Measurements from ENCODE around the gene INA. TPM values are rescaled to one million over a fixed set of nuclear protein-coding genes. Genes with fewer than 3 reads are reported as not detected.
A peak's percentile ranks its signal among the peaks of the same experiment; 100 is the strongest.

Gene INA
- total and polyA plus RNA-seq, 9 donors: 0.05 to 0.23 (median 0.05) TPM; not detected in 6

DNA sequence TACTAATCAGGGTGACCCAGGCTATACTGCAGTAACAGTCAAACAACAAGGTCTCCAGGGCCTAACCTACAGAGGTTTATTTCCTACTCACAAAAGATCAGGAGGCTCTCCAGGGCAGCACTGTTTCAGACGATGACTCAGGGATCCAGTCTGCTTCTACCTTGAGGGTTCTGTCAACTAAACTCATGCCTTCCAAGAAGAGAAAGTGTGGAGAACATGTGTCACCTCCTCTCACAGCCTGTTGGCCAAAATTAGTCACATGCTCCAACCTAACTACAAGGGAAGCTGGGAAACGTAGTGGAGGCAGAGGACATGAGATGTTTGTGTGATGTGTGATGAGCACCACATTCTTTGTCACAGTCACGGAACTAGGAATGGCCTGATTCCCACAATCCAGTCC lies 14.7 kb upstream of the INA start:
- TF ChIP-seq EP300 (IDR thresholded peaks at IDR 0.05) (no peak), CTCF (IDR thresholded peaks at IDR 0.05) (no peak), POLR2A (IDR thresholded peaks at IDR 0.05) (no peak)
- no peak for DNase-seq
- no peaks in the 10 kb centered on the region for H3K4me1 ChIP-seq (ENCODE audit: insufficient read depth)
- intact Hi-C loops (cut with DNase I): no loop called here
- WGBS, 3 donors: 68 to 87% (median 68%) methylated on average over 3 of the region's 3 CpGs
- no peak overlapping the region for H3K4me3 ChIP-seq
- H3K27me3 ChIP-seq: no peaks in the 10 kb centered on the region
- H3K27ac ChIP-seq: no peak overlapping the region
- H3K36me3 ChIP-seq: no peaks in the 10 kb centered on the region
- no peaks in the 10 kb centered on the region for H3K9me3 ChIP-seq

- Histone ChIP-seq H3K4me3 (no peak overlapping the region), H3K27ac (no peak overlapping the region), H3K27me3 (no peaks in the 10 kb centered on the region), H3K4me1 (ENCODE audit: insufficient read depth) (no peaks in the 10 kb centered on the region), H3K9me3 (no peaks in the 10 kb centered on the region), H3K36me3 (no peaks in the 10 kb centered on the region)
- peak; percentile 56 to 71 (median 63) for DNase-seq
- TF ChIP-seq POLR2A (IDR thresholded peaks at IDR 0.05) (no peak), EP300 (IDR thresholded peaks at IDR 0.05) (no peak), CTCF (IDR thresholded peaks at IDR 0.05) (no peak)
- intact Hi-C loops (cut with DNase I): no loop called here
- 27 to 30% (median 30%) methylated on average over 11 of the region's 11 CpGs for WGBS, 3 donors
Observed at GRCh38 chr10:103265717-103266329, 11.1 kb upstream of the INA start.

DNA sequence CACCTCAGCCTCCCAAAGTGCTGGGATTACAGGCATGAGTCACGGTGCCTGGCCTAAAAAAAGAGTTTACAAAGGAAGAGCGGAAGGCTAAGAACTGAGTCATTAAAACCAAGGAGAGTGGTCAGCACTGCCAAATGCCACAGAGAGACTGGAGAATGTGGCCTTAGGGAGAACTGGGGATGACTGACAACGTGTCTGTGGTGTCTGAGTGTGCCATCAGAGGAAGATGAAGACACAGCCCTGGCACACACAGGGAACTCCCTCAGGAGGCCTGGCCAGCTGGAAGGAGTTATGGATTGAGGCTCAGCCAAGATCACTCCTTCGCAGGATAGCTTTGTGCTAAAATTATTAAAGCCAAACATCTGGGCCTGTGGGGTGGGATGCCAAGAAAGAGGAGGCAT lies 3.9 kb upstream of the INA start:
- WGBS, 3 donors: 6 to 18% (median 9%) methylated on average over 4 of the region's 4 CpGs

GRCh38 chr10:103276251-103276895 lies 565 bp upstream of the INA start:
- Histone ChIP-seq H3K4me3 (no peak overlapping the region), H3K27me3 (no peaks in the 10 kb centered on the region), H3K36me3 (no peaks in the 10 kb centered on the region), H3K9me3 (no peaks in the 10 kb centered on the region), H3K27ac (no peak overlapping the region), H3K4me1 (ENCODE audit: insufficient read depth) (peaks cover 8% of the 10 kb centered on the region)
- WGBS, 3 donors: 9 to 15% (median 11%) methylated on average over 21 of the region's 21 CpGs
- DNase-seq: no peak
- intact Hi-C loops (cut with DNase I): no loop called here
- TF ChIP-seq CTCF (IDR thresholded peaks at IDR 0.05) (no peak), POLR2A (IDR thresholded peaks at IDR 0.05) (no peak), EP300 (IDR thresholded peaks at IDR 0.05) (no peak)

More for the DNA sequence above, 3.9 kb upstream of the INA start:
- Histone ChIP-seq H3K4me1 (ENCODE audit: insufficient read depth) (peaks cover 8% of the 10 kb centered on the region), H3K36me3 (no peaks in the 10 kb centered on the region), H3K9me3 (no peaks in the 10 kb centered on the region), H3K27me3 (no peaks in the 10 kb centered on the region), H3K27ac (no peak overlapping the region), H3K4me3 (no peak overlapping the region)
- TF ChIP-seq EP300 (IDR thresholded peaks at IDR 0.05): no peak
- TF ChIP-seq POLR2A (IDR thresholded peaks at IDR 0.05): no peak
- TF ChIP-seq CTCF (IDR thresholded peaks at IDR 0.05): no peak
- intact Hi-C loops (cut with DNase I): no loop called here
- no peak for DNase-seq

Measured in ovary (tissue), 9 donors.